ENCODE results near the gene INTS1.

The INTS1 gene
- total RNA-seq, result 256 reads per million, percentile 94 among the genes with 10 or more reads in this experiment

- peak; percentile 86 for DNase-seq
Observed at GRCh38 chr7:1503816-1504775, at the start of gene INTS1. TSS of gene INTS1 (minus strand) at chr7:1504389. CDS start at chr7:1503960, 429 bp downstream.

- no peak for DNase-seq
Observed at GRCh38 chr7:1553512-1554210, 49.5 kb upstream of the INTS1 start.

GRCh38 chr7:1552200-1552599, 48.0 kb upstream of the INTS1 start:
- no peak for DNase-seq

- no peak for DNase-seq
Observed at GRCh38 chr7:1550846-1551155, 46.6 kb upstream of the INTS1 start.

GRCh38 chr7:1550005-1550845, 46.0 kb upstream of the INTS1 start:
- DNase-seq, result no peak

GRCh38 chr7:1549357-1550004, 45.3 kb upstream of the INTS1 start:
- DNase-seq, result no peak

- DNase-seq, result no peak
Observed at GRCh38 chr7:1548944-1549343, 44.8 kb upstream of the INTS1 start.

- DNase-seq, result no peak
Observed at GRCh38 chr7:1548438-1548831, 44.2 kb upstream of the INTS1 start.

- DNase-seq, result no peak
Observed at GRCh38 chr7:1547777-1548437, 43.7 kb upstream of the INTS1 start.

GRCh38 chr7:1546909-1547776, 43.0 kb upstream of the INTS1 start:
- no peak for DNase-seq

- no peak for DNase-seq
Observed at GRCh38 chr7:1546274-1546908, 42.2 kb upstream of the INTS1 start.

GRCh38 chr7:1545417-1546246, 41.4 kb upstream of the INTS1 start:
- DNase-seq, result no peak

- DNase-seq, result no peak
Observed at GRCh38 chr7:1544896-1545416, 40.8 kb upstream of the INTS1 start.

- no peak for DNase-seq
Observed at GRCh38 chr7:1544178-1544895, 40.1 kb upstream of the INTS1 start.

GRCh38 chr7:1543826-1544177, 39.6 kb upstream of the INTS1 start:
- no peak for DNase-seq

GRCh38 chr7:1542841-1543747, 38.9 kb upstream of the INTS1 start:
- no peak for DNase-seq

GRCh38 chr7:1542329-1542728, 38.1 kb upstream of the INTS1 start:
- DNase-seq, result no peak

Measured in effector CD4-positive, alpha-beta T cell (primary cell).